Measurements from ENCODE around the gene COL5A1. TPM values are rescaled to one million over a fixed set of nuclear protein-coding genes. Genes with fewer than 3 reads are reported as not detected.

COL5A1 gene
- total RNA-seq, 5 donors from 2014 or later (not counting 1 experiment from before 2014, with no cell fraction given) = 0.18 to 2.3 (median 1.7) TPM

GRCh38 chr9:134730761-134731496 lies 89.3 kb downstream of the COL5A1 start:
- ATAC-seq (replicated peaks in 1 of 4) (no peak), DNase-seq (no peak)
- H3K36me3 Mint-ChIP-seq = no peaks in the 10 kb centered on the region
- no peaks in the 10 kb centered on the region for H3K27me3 Mint-ChIP-seq
- H3K4me1 Mint-ChIP-seq = no peaks in the 10 kb centered on the region
- no peak overlapping the region for H3K27ac Mint-ChIP-seq
- H3K4me3 Mint-ChIP-seq = no peak overlapping the region
- Histone ChIP-seq H3K36me3 (ENCODE audit: control insufficient read depth in 2 of 2, extremely low read depth in 1 of 2, insufficient read depth in 1 of 2, low read length in 1 of 2) (no peaks in the 10 kb centered on the region), H3K4me3 (ENCODE audit: control insufficient read depth in 1 of 2, extremely low read depth in 1 of 2, low read length in 1 of 2) (no peak overlapping the region), H3K27me3 (replicated peaks in 1 of 2; ENCODE audit: control insufficient read depth in 2 of 2, extremely low read depth in 1 of 2, insufficient read depth in 2 of 2, low read length in 1 of 2) (no peaks in the 10 kb centered on the region), H3K27ac (ENCODE audit: low read length) (no peak overlapping the region), H3K9me3 (no peaks in the 10 kb centered on the region), H3K4me1 (ENCODE audit: control insufficient read depth in 1 of 2, extremely low read depth in 1 of 2, insufficient read depth in 2 of 2, low read length in 2 of 2) (no peaks in the 10 kb centered on the region)
- 87% methylated on average over 17 of the region's 22 CpGs for WGBS (ENCODE audit: insufficient coverage)
- ChIA-PET POLR2A (no interaction called here), CTCF (no interaction called here)
- no peaks in the 10 kb centered on the region for H3K9me3 Mint-ChIP-seq

GRCh38 chr9:134731497-134732391 lies 90.1 kb downstream of the COL5A1 start:
- ChIA-PET POLR2A (no interaction called here), CTCF (no interaction called here)
- Histone ChIP-seq H3K36me3 (ENCODE audit: control insufficient read depth in 2 of 2, extremely low read depth in 1 of 2, insufficient read depth in 1 of 2, low read length in 1 of 2) (no peaks in the 10 kb centered on the region), H3K4me3 (ENCODE audit: control insufficient read depth in 1 of 2, extremely low read depth in 1 of 2, low read length in 1 of 2) (no peak overlapping the region), H3K4me1 (ENCODE audit: control insufficient read depth in 1 of 2, extremely low read depth in 1 of 2, insufficient read depth in 2 of 2, low read length in 2 of 2) (no peaks in the 10 kb centered on the region), H3K27ac (ENCODE audit: low read length) (no peak overlapping the region), H3K9me3 (no peaks in the 10 kb centered on the region), H3K27me3 (replicated peaks in 1 of 2; ENCODE audit: control insufficient read depth in 2 of 2, extremely low read depth in 1 of 2, insufficient read depth in 2 of 2, low read length in 1 of 2) (no peaks in the 10 kb centered on the region)
- ATAC-seq (replicated peaks in 1 of 4) (no peak), DNase-seq (no peak)
- Mint-ChIP-seq H3K4me3 (no peak overlapping the region), H3K27ac (no peak overlapping the region), H3K27me3 (no peaks in the 10 kb centered on the region), H3K4me1 (no peaks in the 10 kb centered on the region), H3K9me3 (no peaks in the 10 kb centered on the region), H3K36me3 (no peaks in the 10 kb centered on the region)
- WGBS (ENCODE audit: insufficient coverage) = 86% methylated on average over 22 of the region's 45 CpGs

GRCh38 chr9:134732392-134733110 lies 90.9 kb downstream of the COL5A1 start:
- no peak overlapping the region for H3K27ac Mint-ChIP-seq
- Histone ChIP-seq H3K4me3 (ENCODE audit: control insufficient read depth in 1 of 2, extremely low read depth in 1 of 2, low read length in 1 of 2) (no peak overlapping the region), H3K27me3 (replicated peaks in 1 of 2; ENCODE audit: control insufficient read depth in 2 of 2, extremely low read depth in 1 of 2, insufficient read depth in 2 of 2, low read length in 1 of 2) (peaks cover 0 to 2% of the 10 kb centered on the region in 2 experiments), H3K27ac (ENCODE audit: low read length) (no peak overlapping the region), H3K36me3 (ENCODE audit: control insufficient read depth in 2 of 2, extremely low read depth in 1 of 2, insufficient read depth in 1 of 2, low read length in 1 of 2) (no peaks in the 10 kb centered on the region), H3K4me1 (ENCODE audit: control insufficient read depth in 1 of 2, extremely low read depth in 1 of 2, insufficient read depth in 2 of 2, low read length in 2 of 2) (no peaks in the 10 kb centered on the region), H3K9me3 (no peaks in the 10 kb centered on the region)
- DNase-seq (no peak), ATAC-seq (replicated peaks in 1 of 4) (no peak)
- H3K27me3 Mint-ChIP-seq = no peaks in the 10 kb centered on the region
- ChIA-PET CTCF (no interaction called here), POLR2A (no interaction called here)
- no peak overlapping the region for H3K4me3 Mint-ChIP-seq
- WGBS (ENCODE audit: insufficient coverage) = 91% methylated on average over 24 of the region's 26 CpGs
- H3K36me3 Mint-ChIP-seq = no peaks in the 10 kb centered on the region
- no peaks in the 10 kb centered on the region for H3K4me1 Mint-ChIP-seq
- no peaks in the 10 kb centered on the region for H3K9me3 Mint-ChIP-seq

GRCh38 chr9:134733480-134734232 lies 92.1 kb downstream of the COL5A1 start:
- no peaks in the 10 kb centered on the region for H3K27me3 Mint-ChIP-seq
- Histone ChIP-seq H3K36me3 (ENCODE audit: control insufficient read depth in 2 of 2, extremely low read depth in 1 of 2, insufficient read depth in 1 of 2, low read length in 1 of 2) (no peaks in the 10 kb centered on the region), H3K27ac (ENCODE audit: low read length) (no peak overlapping the region), H3K4me1 (ENCODE audit: control insufficient read depth in 1 of 2, extremely low read depth in 1 of 2, insufficient read depth in 2 of 2, low read length in 2 of 2) (no peaks in the 10 kb centered on the region), H3K4me3 (ENCODE audit: control insufficient read depth in 1 of 2, extremely low read depth in 1 of 2, low read length in 1 of 2) (no peak overlapping the region), H3K9me3 (no peaks in the 10 kb centered on the region), H3K27me3 (replicated peaks in 1 of 2; ENCODE audit: control insufficient read depth in 2 of 2, extremely low read depth in 1 of 2, insufficient read depth in 2 of 2, low read length in 1 of 2) (peaks cover 0 to 8% of the 10 kb centered on the region in 2 experiments)
- H3K36me3 Mint-ChIP-seq = no peaks in the 10 kb centered on the region
- no peak overlapping the region for H3K27ac Mint-ChIP-seq
- H3K9me3 Mint-ChIP-seq = no peaks in the 10 kb centered on the region
- H3K4me1 Mint-ChIP-seq = no peaks in the 10 kb centered on the region
- no peak overlapping the region for H3K4me3 Mint-ChIP-seq
- POLR2A ChIA-PET = no interaction called here
- CTCF ChIA-PET = no interaction called here
- no peak for DNase-seq
- ATAC-seq (replicated peaks in 1 of 4) = no peak
- WGBS (ENCODE audit: insufficient coverage) = 84% methylated on average over 11 of the region's 16 CpGs

- no peaks in the 10 kb centered on the region for H3K9me3 ChIP-seq
- 92% methylated on average over 3 of the region's 8 CpGs for WGBS (ENCODE audit: insufficient coverage)
- H3K36me3 ChIP-seq (ENCODE audit: control insufficient read depth in 2 of 2, extremely low read depth in 1 of 2, insufficient read depth in 1 of 2, low read length in 1 of 2) = no peaks in the 10 kb centered on the region
- Mint-ChIP-seq H3K36me3 (no peaks in the 10 kb centered on the region), H3K9me3 (no peaks in the 10 kb centered on the region), H3K27me3 (peaks cover 0 to 3% of the 10 kb centered on the region in 2 donors), H3K27ac (no peak overlapping the region), H3K4me3 (no peak overlapping the region), H3K4me1 (no peaks in the 10 kb centered on the region)
- H3K27me3 ChIP-seq (replicated peaks in 1 of 2; ENCODE audit: control insufficient read depth in 2 of 2, extremely low read depth in 1 of 2, insufficient read depth in 2 of 2, low read length in 1 of 2) = peaks cover 0 to 14% of the 10 kb centered on the region in 2 experiments
- CTCF ChIA-PET = no interaction called here
- no peaks in the 10 kb centered on the region for H3K4me1 ChIP-seq (ENCODE audit: control insufficient read depth in 1 of 2, extremely low read depth in 1 of 2, insufficient read depth in 2 of 2, low read length in 2 of 2)
- H3K27ac ChIP-seq (ENCODE audit: low read length) = no peak overlapping the region
- no peak overlapping the region for H3K4me3 ChIP-seq (ENCODE audit: control insufficient read depth in 1 of 2, extremely low read depth in 1 of 2, low read length in 1 of 2)
- POLR2A ChIA-PET = no interaction called here
- DNase-seq (no peak), ATAC-seq (replicated peaks in 1 of 4) (no peak)
Observed at GRCh38 chr9:134734270-134734669, 92.7 kb downstream of the COL5A1 start.

Data from T-cell (primary cell).